GM12875 (cell line): ENCODE measurements around the gene TSPAN13.

Experiments
- H3K4me3 ChIP-seq: one replicate; pipeline ENCODE4 v1.5.1; 2011; ENCODE audit warnings: low read depth, low read length, control low read depth
- TF ChIP-seq, protein P1 (sequence below): IDR thresholded peaks from 2 replicates; pipeline ENCODE4 v1.5.1; 2011; ENCODE audit warnings: low read depth, mild to moderate bottlenecking, control low read depth, inconsistent platforms, low read length, moderate library complexity, borderline replicate concordance; ENCODE audit not compliant: insufficient read depth

Gene TSPAN13

DNA sequence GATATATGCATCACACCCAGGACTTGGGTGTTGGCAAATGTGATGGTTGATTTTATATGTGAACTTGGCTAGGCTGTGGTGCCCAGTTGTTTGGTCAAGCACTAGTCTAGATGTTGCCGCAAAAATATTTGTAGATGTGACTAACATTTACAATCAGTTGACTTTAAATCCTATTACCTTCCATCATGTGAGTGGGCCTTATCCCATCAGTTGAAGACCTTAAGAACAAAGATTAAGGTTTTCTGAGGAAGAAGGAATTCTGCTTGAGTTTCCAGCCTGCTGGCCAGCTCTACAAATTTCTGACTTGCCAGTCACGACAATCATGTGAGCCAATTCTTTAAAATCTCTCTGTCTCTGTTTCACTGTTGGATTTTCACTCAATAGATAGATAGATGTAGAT lies 20.3 kb downstream of the TSPAN13 start:
- TF ChIP-seq, protein P1, sequence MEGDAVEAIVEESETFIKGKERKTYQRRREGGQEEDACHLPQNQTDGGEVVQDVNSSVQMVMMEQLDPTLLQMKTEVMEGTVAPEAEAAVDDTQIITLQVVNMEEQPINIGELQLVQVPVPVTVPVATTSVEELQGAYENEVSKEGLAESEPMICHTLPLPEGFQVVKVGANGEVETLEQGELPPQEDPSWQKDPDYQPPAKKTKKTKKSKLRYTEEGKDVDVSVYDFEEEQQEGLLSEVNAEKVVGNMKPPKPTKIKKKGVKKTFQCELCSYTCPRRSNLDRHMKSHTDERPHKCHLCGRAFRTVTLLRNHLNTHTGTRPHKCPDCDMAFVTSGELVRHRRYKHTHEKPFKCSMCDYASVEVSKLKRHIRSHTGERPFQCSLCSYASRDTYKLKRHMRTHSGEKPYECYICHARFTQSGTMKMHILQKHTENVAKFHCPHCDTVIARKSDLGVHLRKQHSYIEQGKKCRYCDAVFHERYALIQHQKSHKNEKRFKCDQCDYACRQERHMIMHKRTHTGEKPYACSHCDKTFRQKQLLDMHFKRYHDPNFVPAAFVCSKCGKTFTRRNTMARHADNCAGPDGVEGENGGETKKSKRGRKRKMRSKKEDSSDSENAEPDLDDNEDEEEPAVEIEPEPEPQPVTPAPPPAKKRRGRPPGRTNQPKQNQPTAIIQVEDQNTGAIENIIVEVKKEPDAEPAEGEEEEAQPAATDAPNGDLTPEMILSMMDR: no peak
- H3K4me3 ChIP-seq: no peak overlapping the region

- H3K4me3 ChIP-seq: no peak overlapping the region
- TF ChIP-seq, protein P1: no peak
Observed at GRCh38 chr7:16774294-16774693, 20.7 kb downstream of the TSPAN13 start.

DNA sequence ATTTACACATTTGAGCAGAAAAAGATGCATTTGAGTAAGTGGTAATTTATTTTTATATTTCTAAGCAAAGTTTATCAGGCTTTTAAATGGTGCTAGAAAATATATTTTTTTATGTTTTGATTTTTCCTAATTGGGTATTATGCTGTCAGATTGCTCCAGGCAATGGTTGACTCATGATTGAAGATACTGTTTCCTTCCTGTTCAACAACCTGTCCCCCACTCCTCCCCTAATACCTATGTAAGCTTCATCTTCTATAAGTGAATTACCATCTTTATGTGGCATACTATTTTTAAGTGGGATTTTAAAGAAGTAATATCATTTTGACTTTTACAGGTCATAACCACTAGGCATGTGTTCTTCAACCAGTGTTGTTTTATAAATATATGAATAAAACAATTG lies 21.4 kb downstream of the TSPAN13 start:
- TF ChIP-seq, protein P1: no peak
- no peak overlapping the region for H3K4me3 ChIP-seq

DNA sequence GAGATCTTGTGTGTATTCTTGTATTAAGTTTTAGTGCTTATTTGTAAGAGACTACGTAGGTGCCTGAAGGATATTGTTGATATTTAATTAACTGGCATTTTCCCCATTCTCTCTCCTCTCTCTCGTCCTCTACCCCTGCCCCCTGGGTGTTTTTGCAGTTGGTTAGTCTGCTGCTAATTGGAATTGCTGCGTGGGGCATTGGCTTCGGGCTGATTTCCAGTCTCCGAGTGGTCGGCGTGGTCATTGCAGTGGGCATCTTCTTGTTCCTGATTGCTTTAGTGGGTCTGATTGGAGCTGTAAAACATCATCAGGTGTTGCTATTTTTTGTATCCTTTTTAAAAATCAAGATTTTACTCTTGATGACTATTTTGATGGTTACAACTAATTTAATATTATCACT lies 22.5 kb downstream of the TSPAN13 start:
- TF ChIP-seq, protein P1: no peak
- H3K4me3 ChIP-seq: no peak overlapping the region

GRCh38 chr7:16778476-16778875 lies 24.9 kb downstream of the TSPAN13 start:
- H3K4me3 ChIP-seq: no peak overlapping the region
- TF ChIP-seq, protein P1: no peak

- TF ChIP-seq, protein P1: no peak
- H3K4me3 ChIP-seq: no peak overlapping the region
Observed at GRCh38 chr7:16779051-16779450, 25.5 kb downstream of the TSPAN13 start.

DNA sequence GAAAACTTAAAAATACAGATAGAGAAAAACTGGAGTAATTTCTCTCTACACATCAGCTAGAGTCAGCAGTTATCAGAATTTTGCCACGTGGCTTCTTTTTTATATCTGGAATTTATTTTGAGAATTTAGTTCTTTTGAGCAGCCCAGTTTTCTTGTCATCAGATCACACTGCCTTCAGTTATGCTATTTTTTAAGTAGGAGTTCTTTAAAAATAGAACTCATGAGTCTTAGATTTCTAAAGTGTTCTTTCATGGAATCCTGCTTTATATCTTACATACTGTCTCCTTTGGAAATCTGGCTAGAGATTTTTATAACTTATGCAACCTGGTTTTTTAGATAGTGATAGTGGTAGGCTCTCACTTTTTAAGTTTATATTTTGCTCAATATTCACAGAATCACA lies 27.0 kb downstream of the TSPAN13 start:
- TF ChIP-seq, protein P1: no peak

More for the DNA sequence above, 27.0 kb downstream of the TSPAN13 start:
- H3K4me3 ChIP-seq: no peak overlapping the region
